IPS-NIHi7 (cell line): ENCODE data around the gene WNT16.
"Not testable (repeated sequence)": the region's sequence is repeated elsewhere in the genome, so short reads cannot be mapped to it uniquely, and the experiment has no call there.

Source experiments
- DNase-seq: peaks from one replicate; pipeline ENCODE4 v3.0.0; 2012; ENCODE audit warnings: mixed read lengths; ENCODE audit errors: extremely low spot score

WNT16 gene

DNA sequence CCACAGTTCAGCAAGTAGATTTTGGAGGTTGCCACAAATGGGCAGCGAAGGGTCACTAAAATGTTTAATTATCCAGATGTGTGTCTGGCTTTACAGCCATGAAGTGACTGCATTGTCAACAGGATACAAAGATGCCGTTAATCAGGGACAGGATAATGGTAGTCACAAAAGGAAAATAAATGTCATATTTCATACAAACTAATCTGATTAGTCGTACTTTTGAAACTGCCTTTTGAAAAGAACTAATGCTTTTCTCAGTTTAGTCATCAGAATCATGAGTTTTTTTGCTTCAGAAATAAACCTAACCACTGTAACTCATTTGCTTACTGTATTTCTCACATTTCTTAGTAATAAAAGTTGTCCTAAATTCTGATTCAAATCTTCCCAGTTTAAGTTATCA lies 22.2 kb upstream of the WNT16 start:
- DNase-seq: no peak

DNA sequence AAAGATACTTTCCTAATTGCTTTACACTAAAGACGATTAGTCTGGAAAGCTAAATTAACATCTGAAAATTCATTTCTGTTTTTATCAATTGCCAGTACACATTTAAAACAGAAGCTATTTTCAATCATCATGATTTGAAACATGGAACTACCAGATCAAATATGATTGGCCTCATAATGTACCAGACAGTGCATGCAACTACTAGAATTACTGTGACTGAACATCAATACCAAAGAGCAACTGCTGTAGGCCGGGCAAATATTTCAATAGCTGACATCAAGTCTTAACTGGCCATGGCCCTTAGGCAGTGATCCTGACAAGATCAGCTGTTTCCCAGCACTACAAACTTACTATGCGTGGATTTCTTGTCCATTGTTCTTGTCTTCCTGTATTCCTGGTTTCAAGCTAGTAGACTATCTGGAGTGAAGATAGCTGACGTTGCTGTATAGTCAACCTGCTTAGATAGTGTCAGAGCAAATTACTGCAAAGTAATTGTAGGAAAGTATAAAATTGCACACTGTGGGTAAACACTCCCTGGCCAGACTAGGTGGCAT lies 21.7 kb upstream of the WNT16 start:
- no peak for DNase-seq

DNA sequence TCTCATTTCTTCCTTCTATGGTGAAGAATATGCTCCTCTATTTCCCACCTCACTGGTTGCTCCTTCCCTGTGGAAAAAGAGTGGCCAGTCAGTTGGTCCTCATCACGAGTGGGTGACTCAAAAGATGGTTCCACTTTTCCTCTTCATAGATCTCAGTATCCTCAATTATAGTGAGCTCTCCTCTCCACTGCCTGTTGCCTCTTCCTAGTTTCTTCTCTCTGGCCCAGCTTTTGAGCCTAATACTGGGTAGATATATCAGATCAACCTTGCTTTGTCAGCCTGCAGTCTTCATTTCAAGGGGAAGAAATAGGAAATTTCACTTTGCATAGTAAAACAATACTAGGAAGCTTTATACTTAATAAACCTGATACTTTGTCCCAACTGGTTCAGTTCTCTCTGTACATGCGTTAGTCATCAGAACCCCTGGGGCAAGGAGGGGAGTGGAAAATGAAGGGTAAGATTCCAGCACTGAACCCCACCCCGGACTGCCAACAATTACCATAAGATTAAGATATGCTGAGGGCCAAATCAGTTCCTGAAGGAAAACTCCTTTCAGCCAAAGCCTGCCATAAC lies 15.5 kb upstream of the WNT16 start:
- DNase-seq: no peak

DNA sequence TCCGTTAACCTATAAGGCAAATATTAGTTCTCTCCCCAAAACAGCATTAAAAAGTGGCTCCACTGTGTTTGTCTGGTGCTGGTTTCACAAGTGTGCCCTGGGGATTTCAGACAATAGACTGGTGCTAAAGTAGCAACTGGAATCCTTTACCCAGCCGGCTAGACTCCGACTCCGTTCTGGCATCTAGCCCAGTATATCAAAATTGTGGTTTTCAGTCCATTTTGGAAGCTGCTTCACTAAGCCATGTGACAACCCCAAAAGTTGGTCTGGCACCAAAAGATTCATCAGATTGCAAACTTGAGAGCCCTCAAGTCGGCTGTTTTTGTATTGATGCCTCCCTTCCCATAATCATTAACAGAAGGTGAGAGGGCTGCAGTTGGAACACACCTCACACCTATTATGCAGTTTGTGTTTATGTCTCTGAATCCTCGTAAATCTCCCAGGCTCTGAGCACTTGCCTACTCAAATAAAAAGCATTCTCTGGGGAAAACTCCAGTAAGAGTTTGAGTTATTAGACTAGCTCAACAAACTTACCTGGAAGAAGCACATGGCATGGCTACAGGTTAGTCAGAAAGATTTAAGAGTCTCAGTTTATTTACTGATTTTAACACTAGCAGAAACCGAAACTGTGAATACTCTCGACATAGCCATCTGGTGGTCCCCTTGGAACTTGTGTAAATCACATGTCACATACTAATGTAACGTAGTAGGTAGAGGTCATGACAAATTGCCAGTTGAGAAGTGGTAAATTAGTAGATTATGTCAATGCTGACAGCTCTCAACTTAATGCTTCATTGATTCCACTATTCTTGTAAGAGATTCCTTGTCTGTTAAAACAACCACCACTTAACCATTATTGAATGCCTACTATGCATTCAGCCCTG lies 14.8 kb upstream of the WNT16 start:
- no peak for DNase-seq

DNA sequence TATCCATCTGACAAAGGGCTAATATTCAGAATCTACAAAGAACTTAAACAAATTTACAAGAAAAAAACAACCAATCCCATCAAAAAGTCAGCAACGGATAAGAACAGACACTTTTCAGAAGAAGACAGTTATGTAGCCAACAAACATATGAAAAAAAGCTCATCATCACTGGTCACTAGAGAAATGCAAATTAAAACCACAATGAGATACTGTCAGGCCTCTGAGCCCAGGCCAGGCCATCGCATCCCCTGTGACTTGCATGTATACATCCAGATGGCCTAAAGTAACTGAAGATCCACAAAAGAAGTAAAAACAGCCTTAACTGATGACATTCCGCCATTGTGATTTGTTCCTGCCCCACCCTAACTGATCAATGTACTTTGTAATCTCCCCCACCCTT lies 13.6 kb upstream of the WNT16 start:
- DNase-seq: not testable (repeated sequence)

DNA sequence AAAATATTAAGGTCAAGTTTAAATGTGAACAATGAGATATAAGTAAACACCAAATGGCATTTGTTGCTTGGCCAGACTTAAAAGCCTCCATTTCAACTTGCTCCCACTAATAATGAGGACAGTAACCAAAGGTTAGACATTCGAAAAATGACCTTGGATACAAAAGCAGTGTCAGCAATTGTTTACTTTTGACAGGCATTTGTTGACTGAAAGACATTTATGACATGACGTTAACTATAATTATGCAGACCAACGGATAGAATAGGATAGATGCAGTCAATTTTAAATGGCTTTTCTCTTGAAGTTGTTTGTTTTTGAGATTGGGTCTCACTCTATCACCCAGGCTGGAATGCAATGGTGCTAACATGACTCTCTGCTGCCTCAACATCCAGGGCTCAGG lies 6.3 kb upstream of the WNT16 start:
- DNase-seq: no peak

DNA sequence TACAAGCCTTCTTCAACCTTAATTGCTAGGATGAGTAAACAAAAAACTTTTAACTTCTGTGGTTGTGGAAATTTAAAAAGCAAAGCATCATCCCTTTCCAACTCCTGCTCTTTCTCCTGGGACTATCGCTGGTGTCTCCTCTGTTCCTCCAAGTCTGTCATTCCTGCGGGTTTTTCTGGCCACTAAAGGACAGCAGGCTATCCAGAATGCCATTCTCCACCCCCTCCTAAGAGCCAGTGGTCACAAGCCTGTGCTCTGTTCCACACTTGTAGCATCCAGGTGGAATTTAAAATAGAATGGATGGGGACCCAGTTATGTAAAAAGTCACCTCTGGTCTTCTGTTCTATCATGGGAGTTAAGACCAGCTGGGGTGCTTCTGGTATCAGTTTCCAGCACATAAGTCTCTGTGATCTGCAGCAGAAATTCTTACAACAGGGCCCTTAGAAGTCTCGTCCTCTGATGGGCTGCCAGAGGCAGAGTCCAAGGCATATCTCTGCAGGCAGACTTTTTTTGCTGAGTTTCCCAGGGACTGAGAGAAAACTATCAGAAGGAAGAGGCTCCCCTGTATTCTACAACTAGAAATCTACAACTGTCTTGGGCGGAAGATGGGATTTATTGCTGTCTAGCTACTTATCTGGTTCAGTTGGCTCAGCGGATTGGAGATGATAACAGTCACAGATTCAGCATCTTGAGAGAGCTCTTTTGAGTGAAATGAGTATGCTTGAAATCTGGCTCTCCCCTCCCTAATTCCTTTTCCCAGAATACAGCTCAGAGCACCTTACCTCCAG lies 5.1 kb upstream of the WNT16 start:
- no peak for DNase-seq

DNA sequence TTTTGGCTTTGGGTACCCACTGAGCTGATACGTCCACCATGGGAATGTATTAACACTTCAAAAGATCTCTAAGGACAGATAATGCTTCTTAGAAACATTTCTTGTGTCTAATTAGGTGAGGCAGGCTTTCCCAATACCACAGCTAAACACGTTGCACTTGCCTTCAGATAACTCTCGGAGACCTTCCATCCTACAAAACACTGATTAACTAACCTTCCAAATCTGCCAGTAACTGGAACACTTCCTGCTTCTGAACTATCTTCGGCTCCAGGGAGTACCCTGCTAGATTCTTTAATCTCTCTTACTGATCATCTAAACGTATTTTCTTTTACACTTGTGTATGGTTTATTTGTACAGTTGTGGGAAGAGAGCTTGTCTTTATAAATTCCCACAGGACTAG lies 1.1 kb upstream of the WNT16 start:
- DNase-seq: no peak

DNA sequence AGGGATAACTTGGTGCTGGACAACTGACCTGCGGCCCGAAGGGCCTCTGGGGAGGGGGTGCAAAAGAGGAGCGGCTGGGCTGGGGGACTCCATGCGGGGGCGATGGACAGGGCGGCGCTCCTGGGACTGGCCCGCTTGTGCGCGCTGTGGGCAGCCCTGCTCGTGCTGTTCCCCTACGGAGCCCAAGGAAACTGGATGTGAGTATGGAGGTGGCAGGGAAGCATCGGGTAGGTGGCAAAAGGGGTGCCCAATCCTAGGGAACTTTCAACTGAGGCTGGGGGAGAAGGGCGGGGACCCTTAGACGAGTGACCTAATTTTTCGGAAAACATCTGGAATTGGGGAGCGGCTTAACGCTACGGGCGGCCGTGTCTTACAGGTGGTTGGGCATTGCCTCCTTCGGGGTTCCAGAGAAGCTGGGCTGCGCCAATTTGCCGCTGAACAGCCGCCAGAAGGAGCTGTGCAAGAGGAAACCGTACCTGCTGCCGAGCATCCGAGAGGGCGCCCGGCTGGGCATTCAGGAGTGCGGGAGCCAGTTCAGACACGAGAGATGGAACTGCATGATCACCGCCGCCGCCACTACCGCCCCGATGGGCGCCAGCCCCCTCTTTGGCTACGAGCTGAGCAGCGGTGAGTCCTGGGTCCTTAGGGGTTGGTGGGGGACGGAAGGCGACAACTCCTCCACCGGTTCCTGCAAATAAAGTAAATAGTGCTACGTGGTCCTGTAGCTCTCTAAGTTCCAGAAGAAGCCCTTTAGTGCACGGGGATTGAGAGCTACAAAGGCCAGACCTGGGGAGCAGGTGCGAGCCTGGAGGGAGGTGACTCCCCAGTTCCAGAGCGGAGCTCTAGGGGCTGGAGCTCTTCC lies 622 bp downstream of the WNT16 start:
- DNase-seq: peak; percentile 62

DNA sequence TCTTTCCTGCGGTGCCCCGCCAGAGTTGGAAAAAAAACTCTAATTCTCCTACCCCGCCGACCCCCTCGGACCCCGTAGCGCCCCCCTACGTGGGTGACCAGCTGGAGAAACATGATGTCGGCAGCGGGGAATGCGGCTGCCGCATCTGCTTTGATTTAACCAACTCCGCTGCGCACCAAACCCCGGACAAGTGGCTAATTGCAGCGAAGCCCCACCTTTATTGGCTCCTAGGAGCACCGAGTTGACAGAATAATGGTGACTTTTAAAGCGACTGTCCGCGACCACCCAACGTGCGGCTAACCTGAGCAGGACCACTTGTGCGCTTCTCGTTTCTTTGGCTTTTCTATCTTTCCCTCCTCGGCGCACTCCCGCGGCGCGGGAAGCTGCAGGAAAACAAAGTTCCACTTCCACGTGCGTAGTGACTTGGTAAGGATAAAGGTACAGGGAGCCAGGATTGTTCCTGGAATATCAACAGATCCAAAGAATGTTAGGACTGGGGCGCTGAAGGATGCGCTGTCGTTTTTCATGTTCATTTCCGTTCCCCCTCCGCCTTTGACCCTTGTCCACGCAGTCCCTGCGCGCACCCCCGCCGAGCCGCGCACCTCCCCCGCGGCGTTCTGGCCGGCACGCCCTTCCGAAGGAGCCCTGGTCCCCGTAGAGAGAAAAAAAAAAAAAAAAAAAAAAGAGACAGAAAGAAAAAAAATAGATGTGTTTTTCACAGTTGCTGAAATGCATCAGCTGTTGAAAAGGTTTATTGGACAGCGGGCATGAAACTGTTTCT lies 1.4 kb downstream of the WNT16 start:
- peak; percentile 33 for DNase-seq

DNA sequence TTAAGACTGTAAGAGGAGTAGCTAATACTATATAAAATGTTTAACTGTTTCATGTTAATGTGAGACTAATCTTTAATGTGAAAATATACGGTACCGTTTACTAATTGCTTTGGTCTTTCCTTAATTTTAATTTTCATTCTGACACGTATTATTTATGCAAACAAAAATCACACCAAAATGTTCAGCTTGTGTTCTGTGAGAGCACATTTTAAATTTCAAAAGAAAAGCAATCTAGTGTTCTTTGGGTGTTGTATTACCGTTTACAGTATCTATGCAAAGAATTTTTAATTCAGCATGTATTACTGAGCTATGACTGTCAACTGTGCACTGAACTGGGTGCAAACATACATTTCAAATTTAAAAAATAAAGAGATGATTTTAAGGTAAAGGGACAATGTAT lies 2.2 kb downstream of the WNT16 start:
- no peak for DNase-seq

DNA sequence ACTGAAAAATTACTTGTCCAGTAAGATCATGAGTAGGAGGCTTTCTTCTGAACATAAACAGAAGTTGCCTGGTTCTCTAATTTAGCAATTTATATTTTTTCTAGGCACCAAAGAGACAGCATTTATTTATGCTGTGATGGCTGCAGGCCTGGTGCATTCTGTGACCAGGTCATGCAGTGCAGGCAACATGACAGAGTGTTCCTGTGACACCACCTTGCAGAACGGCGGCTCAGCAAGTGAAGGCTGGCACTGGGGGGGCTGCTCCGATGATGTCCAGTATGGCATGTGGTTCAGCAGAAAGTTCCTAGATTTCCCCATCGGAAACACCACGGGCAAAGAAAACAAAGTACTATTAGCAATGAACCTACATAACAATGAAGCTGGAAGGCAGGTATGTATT lies 2.8 kb downstream of the WNT16 start:
- DNase-seq: no peak

DNA sequence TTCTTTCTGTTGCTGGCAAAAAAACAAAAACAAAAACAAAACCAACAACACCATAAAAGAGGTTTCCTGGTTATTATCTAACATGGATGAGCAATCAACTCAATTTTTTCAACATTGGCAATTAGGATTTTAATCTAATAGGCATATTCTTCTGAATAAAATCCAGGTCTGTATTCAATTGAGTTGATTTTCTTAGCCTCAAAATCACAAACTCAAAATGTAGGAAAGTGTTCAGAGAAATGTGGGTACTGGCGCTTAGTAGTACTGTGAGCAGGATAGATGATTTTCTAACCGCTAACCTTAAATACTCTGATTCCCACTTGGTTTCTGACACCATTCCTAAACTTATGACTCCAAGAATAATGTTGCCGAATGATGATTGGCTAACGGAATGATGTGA lies 5.6 kb downstream of the WNT16 start:
- no peak for DNase-seq

DNA sequence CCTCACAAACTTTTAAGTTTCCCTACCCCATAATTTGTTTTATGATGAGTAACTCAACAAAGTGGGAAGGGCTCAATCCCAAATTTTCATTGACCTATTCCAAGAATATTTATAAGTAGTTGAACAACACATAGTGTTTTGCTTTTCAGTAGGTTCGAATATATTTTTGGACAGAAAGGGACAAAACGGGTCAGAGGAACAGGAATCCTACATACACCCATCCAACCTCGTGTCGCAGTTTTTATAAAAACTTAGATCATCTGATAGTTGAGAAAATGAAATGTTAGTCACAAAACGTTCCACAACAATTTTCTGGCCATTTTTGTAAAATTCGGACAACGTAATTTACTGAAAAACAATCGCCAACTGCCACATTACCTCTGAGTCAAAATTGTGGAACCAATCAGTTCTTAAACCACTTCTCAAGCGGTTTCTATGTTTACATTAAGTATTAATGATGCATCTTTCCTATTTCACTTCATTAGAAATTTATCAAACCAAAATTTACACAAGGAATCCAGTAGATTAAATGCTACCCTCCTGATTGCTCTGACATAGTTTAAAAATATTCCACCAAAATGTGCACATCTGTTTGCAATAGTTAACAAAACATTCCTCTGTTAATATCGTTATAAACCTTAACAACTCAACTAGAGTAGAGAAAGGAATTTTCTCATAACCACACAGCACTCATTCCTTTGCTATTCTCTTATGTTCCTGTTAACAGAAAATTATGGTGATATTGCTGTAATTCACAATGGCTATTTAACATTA lies 6.3 kb downstream of the WNT16 start:
- no peak for DNase-seq

DNA sequence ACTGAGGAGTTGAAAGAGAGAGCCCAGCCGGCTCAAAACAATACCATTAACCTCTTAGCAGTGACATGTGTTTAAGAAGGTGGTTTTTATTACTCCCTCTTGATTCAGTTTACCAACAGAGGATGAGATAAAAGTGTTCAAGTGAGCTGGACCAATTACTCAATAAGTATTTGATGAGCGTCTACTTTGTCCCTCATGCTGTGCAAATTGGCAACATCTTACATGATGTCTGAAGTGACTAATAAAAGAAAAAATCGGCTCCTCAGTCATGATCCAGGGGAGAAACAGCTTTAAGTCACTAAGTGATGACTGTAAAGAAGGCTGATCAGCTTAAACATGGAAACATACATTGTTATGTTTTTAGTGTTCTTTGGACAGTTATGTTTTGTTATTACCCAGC lies 7.8 kb downstream of the WNT16 start:
- DNase-seq: no peak

DNA sequence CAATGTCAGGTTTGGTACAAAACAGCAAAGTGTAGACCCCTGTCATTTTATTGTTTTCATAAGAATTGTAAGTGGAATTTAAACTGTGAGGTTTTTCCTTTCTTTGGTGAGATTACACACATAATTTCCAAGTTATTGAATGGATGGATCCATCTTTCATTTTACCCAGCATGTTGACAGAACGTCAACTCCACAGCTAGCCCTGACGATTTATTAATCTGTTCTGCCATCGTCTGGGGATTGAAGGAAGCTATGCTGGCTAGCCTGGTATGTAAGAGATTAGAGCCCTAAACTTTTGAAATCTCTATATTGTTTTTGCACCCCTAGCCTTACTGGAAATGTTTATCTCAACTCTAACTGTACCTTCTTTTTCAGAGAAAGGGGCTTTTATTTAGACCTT lies 8.6 kb downstream of the WNT16 start:
- DNase-seq: no peak

DNA sequence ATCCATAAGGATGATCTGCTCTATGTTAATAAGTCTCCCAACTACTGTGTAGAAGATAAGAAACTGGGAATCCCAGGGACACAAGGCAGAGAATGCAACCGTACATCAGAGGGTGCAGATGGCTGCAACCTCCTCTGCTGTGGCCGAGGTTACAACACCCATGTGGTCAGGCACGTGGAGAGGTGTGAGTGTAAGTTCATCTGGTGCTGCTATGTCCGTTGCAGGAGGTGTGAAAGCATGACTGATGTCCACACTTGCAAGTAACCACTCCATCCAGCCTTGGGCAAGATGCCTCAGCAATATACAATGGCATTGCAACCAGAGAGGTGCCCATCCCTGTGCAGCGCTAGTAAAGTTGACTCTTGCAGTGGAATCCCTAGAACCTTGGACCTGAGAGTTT lies 10.3 kb downstream of the WNT16 start:
- DNase-seq: no peak

DNA sequence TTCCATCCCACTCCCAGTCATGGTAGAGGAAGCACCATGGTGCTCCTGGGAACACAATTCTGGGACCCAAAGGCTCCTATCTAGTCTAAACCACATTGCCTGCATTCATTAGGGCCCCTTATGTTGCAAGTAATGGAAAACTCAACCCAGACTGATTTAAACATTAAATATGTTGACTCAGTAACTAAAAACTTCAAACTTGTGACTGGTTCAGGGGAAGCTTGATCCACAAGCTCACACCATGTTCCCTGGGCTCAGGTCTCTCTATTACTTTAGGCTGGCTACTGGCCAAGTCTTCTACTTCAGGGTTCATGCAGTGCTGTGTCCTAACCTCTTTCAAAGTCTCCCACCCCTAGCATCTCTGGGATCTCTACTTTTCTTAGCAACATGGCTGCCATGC lies 13.1 kb downstream of the WNT16 start:
- DNase-seq: no peak

DNA sequence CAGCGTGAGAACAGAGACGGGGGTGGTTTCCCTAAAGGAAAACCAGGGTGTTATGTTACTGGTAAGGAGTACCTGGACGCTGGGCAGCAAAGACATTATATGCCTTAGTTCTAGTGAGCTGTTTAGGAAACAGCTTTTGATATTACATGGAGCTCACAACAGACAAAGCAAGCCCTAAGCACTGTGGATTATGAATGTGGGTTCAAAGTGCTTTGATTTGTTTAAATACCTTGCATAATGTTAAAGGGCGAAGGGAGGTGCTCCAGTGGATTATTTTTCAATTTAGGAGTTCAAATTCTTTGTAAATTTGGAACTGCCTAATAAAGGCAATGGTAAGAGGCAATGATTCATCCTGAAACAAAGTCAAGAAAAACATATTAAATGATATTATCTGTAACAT lies 13.8 kb downstream of the WNT16 start:
- no peak for DNase-seq

DNA sequence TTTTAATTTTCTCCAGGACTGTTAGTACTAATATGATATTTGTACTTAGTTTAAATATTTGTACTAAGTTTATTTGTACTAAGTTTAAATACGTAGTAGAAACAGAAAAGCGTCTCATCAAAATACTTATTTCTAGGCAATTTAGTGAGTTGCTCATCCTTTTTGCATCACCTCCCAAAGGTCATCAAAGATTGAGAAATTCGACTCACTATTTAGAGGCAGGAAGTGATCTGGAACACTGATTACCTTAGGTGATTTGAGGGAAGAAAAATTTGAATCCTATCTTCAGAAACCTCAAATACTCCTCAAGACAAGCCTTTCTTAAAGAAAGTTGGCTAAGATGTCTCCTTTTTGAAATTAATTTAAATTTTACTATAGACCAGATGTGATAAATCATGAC lies 14.5 kb downstream of the WNT16 start:
- DNase-seq: no peak
